A549 (cell line): ENCODE measurements around the gene TP73. TPM values are rescaled to one million over a fixed set of nuclear protein-coding genes. Genes with fewer than 3 reads are reported as not detected.

Experiments used
- ATAC-seq, 2 experiments: fragments of 200-7000 bp in 1 of 2; fragments of >200 bp in 1 of 2; cut with Nextera tagmentation in 1 of 2; cut with Tn5 transposase in 1 of 2; 3 replicates each; pipeline versions ENCODE4 v1.8.0 to v1.9.1; 2018 to 2020; ENCODE audit warnings: mild to moderate bottlenecking in 1 of 2, moderate library complexity in 1 of 2
- CTCF ChIA-PET: fragments of 300-600 bp; sonication (Branson Sonifier 250); formaldehyde crosslinking; extraction: SDS; loops from one replicate; lab custom pipeline; 2021; ENCODE audit warnings: antibody characterized with exemption, inconsistent platforms; lab: Yijun Ruan, JAX
- POLR2A ChIA-PET: fragments of 350-600 bp; formaldehyde crosslinking; extraction: SDS; loops from one replicate; lab custom pipeline; 2021; ENCODE audit warnings: antibody characterized with exemption, inconsistent platforms; lab: Yijun Ruan, JAX
- DNase-seq, 2 experiments: peaks; one replicate each; pipeline versions ENCODE4 v3.0.0 to v3.0.0-alpha.2; 2011 to 2016; ENCODE audit warnings: low read depth in 1 of 2, low spot score in 1 of 2
- FAIRE-seq: peaks from 2 replicates; lab custom pipeline; 2011; peaks lifted over from hg19 to GRCh38; lab: Jason Lieb, UNC
- H3K27ac ChIP-seq, 2 experiments: fragments of >200 bp; sonication (Bioruptor Twin); formaldehyde crosslinking; 3 replicates each; pipeline ENCODE4 v1.5.1; 2016 to 2017
- H3K4me1 ChIP-seq: fragments of >200 bp; sonication (Bioruptor Twin); formaldehyde crosslinking; 3 replicates; pipeline ENCODE4 v1.6.1; 2016
- H3K4me2 ChIP-seq: fragments of >200 bp; sonication (Bioruptor Twin); formaldehyde crosslinking; 3 replicates; pipeline ENCODE4 v1.6.1; 2016
- H3K4me3 ChIP-seq: fragments of >200 bp; sonication (Bioruptor Twin); formaldehyde crosslinking; 3 replicates; pipeline ENCODE4 v1.5.1; 2016
- H3K9me3 ChIP-seq: fragments of >200 bp; sonication (Bioruptor Twin); formaldehyde crosslinking; 3 replicates; pipeline ENCODE4 v1.6.1; 2016
- CHD2 ChIP-seq: fragments of 150-350 bp; IDR thresholded peaks from 2 replicates; pipeline ENCODE4 v1.6.1; 2014; ENCODE audit warnings: low read length; ENCODE audit not compliant: partially characterized antibody
- CHD4 ChIP-seq: fragments of 200-600 bp; sonication (generic); IDR thresholded peaks from 2 replicates; pipeline ENCODE4 v1.6.1; 2016; ENCODE audit warnings: antibody characterized with exemption, mild to moderate bottlenecking, borderline replicate concordance
- EHF ChIP-seq: fragments of 250-450 bp; sonication (Bioruptor Pico); IDR thresholded peaks from 2 replicates; pipeline ENCODE4 v1.5.0; 2020; ENCODE audit warnings: mild to moderate bottlenecking
- FOSB ChIP-seq: fragments of 250-450 bp; sonication (Bioruptor Pico); IDR thresholded peaks from 2 replicates; pipeline ENCODE4 v1.5.0; 2020; ENCODE audit warnings: mild to moderate bottlenecking, moderate library complexity
- FOXS1 ChIP-seq: fragments of 250-450 bp; sonication (Bioruptor Pico); IDR thresholded peaks from 2 replicates; pipeline ENCODE4 v1.5.0; 2020; ENCODE audit warnings: mild to moderate bottlenecking, moderate library complexity
- GATA3 ChIP-seq: IDR thresholded peaks from 2 replicates; pipeline ENCODE4 v1.6.1; 2012; ENCODE audit warnings: borderline replicate concordance
- HDAC2 ChIP-seq: fragments of 200-600 bp; sonication (generic); IDR thresholded peaks from 2 replicates; pipeline ENCODE4 v1.6.1; 2016
- HEYL ChIP-seq: fragments of 250-450 bp; sonication (Bioruptor Pico); IDR thresholded peaks from 2 replicates; pipeline ENCODE4 v1.8.0; 2021; ENCODE audit warnings: mild to moderate bottlenecking, moderate library complexity
- HOXA7 ChIP-seq: fragments of 250-450 bp; sonication (Bioruptor Pico); IDR thresholded peaks from 2 replicates; pipeline ENCODE4 v1.5.0; 2020; ENCODE audit warnings: mild to moderate bottlenecking, moderate library complexity
- HOXB13 ChIP-seq: fragments of 250-450 bp; sonication (Bioruptor Pico); IDR thresholded peaks from 2 replicates; pipeline ENCODE4 v1.5.0; 2020; ENCODE audit warnings: low read depth, mild to moderate bottlenecking, moderate library complexity
- JUNB ChIP-seq: fragments of >200 bp; sonication (Bioruptor Twin); formaldehyde crosslinking; IDR thresholded peaks from 2 replicates; pipeline ENCODE4 v1.6.1; 2016
- MAFK ChIP-seq: fragments of 450-650 bp; IDR thresholded peaks from 2 replicates; pipeline ENCODE4 v1.6.1; 2014; ENCODE audit not compliant: partially characterized antibody
- NR3C1 ChIP-seq: fragments of >200 bp; sonication (Bioruptor Twin); formaldehyde crosslinking; IDR thresholded peaks from 3 replicates; pipeline ENCODE4 v1.6.1; 2017
- POLR2AphosphoS2 ChIP-seq: conservative IDR thresholded peaks from 2 replicates; pipeline ENCODE4 v1.6.1; 2012; ENCODE audit warnings: low read length, improper control_type of control experiment, inconsistent platforms
- RCOR1 ChIP-seq: fragments of 150-350 bp; IDR thresholded peaks from 2 replicates; pipeline ENCODE4 v1.6.1; 2014; ENCODE audit warnings: antibody characterized with exemption, low read length, low read depth
- RNF2 ChIP-seq: fragments of 200-600 bp; sonication (generic); IDR thresholded peaks from 2 replicates; pipeline ENCODE4 v1.6.1; 2016; ENCODE audit warnings: low read depth, mild to moderate bottlenecking, antibody characterized with exemption, moderate library complexity, borderline replicate concordance
- ZC3H11A ChIP-seq: fragments of 450-650 bp; IDR thresholded peaks from 2 replicates; pipeline ENCODE4 v1.6.1; 2014; ENCODE audit warnings: antibody characterized with exemption, mild to moderate bottlenecking
- ZSCAN20 ChIP-seq: fragments of 250-450 bp; sonication (Bioruptor Pico); IDR thresholded peaks from 2 replicates; pipeline ENCODE4 v1.8.0; 2022; ENCODE audit warnings: mild to moderate bottlenecking, moderate library complexity
- WGBS: methylation state at CpG from one replicate; pipeline ENCODE4 v1.1.6; 2017; ENCODE audit errors: missing lambda C conversion rate; 5-methylcytosine and 5-hydroxymethylcytosine counted together
- polyA plus RNA-seq, 4 experiments: library from polyadenylated mRNA; depleted of rRNA in 3 of 4; stranded (reverse); fragments of >200 nt; fragmentation: RNase III in 1 of 4; extraction: RNeasy Plus Mini Kit Qiagen cat#74134 plus additional on column Dnase treatment in 1 of 4; gene quantifications; 2 replicates in 3 of 4; 3 replicates in 1 of 4; pipeline ENCODE4 v1.2.3, GENCODE V29; 2011 to 2017
- TF ChIP-seq, protein P1 (sequence below): IDR thresholded peaks from 2 replicates; pipeline ENCODE4 v1.6.1; 2012
- TF ChIP-seq, protein P2 (sequence below): fragments of 250-450 bp; sonication (Bioruptor Pico); IDR thresholded peaks from 2 replicates; pipeline ENCODE4 v1.5.0; 2020; ENCODE audit warnings: low read depth, mild to moderate bottlenecking, moderate library complexity

TP73 gene
- polyA plus RNA-seq, 2 of the 4 experiments (the other 2 are of a cell fraction) = 0.01 to 0.25 TPM

DNA sequence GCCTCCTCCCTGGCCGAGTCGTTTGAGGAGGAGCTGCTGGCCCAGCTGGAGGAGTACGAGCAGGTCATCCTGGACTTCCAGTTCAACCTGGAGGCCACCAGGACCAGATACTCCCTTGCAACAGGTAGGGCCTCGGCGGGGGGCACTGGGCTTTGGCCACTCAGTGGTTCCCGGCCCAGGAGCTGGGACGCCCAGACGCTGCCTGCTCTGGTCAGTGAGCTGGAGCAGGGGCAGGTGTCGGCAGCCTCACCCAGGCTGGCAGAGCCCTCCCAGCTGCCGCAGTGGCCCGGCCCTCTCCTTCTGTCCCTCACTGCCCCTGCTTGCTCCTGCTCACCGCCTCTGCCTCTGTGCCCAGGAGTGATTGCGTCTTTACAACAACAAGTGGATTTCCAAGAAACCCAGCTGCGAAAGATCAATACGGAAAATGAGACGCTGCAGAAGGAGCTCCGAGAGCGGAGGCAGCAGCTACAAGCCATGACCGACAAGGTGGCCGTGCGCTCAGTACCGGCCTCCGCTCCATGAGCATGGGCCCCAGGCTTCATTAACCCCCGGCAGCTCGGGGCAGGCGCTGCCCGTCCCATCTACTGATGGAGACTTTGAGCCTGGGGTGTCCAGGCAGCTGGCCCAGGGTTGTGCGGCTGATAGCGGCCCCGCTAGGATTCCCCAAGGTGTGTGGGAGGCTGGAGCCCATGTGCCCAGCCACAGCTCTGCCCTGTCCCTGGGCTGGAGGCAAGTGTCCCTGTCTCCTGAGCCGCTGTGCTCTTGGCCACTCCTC is 111.2 kb downstream of the TP73 start:
- TF ChIP-seq, protein P1, sequence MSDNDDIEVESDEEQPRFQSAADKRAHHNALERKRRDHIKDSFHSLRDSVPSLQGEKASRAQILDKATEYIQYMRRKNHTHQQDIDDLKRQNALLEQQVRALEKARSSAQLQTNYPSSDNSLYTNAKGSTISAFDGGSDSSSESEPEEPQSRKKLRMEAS = no peak
- TF ChIP-seq, protein P2, sequence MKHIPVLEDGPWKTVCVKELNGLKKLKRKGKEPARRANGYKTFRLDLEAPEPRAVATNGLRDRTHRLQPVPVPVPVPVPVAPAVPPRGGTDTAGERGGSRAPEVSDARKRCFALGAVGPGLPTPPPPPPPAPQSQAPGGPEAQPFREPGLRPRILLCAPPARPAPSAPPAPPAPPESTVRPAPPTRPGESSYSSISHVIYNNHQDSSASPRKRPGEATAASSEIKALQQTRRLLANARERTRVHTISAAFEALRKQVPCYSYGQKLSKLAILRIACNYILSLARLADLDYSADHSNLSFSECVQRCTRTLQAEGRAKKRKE = no peak
- H3K27ac ChIP-seq = no peak overlapping the region
- no peak overlapping the region for H3K4me2 ChIP-seq
- ATAC-seq (peak in 1 of 2 experiments; percentile 44; a peak in 2 of 6 replicates), FAIRE-seq (no peak), DNase-seq (no peak)
- H3K4me3 ChIP-seq = no peak overlapping the region
- no peaks in the 10 kb centered on the region for H3K4me1 ChIP-seq
- H3K9me3 ChIP-seq = peaks cover 8% of the 10 kb centered on the region; the same call in 1 of the 3 replicates
- WGBS = 66% methylated on average over 28 of the region's 31 CpGs
- POLR2A ChIA-PET = no interaction called here
- CTCF ChIA-PET = no interaction called here

DNA sequence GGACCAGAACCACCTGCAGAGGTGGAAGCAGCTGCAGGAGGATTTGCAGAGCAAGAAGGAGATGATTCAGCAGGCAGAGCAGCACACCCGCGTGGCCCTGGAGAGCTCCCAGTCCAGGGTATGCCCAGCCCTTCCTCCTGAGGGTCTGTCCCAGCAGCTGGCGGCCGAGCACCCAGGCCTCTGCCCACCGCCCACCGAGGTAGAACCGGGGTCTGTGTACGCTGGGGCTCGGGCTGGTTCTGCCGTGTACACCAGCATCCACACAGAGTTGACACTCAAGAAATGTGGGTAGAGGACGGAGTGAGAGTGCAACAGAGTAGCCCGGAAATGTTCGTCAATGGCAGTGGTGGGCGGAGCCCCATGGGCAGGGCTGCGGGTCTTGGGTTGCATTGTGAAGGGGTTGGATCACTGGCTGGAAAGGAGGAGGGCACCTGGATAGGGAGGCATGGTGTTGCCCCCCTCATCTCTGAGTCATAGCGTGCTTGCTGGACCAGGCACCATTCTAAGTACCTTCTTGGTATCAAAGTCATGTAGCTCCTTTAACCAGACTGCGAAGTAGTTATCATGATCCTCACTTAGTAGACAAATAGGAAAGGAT is 115.1 kb downstream of the TP73 start:
- Histone ChIP-seq H3K27ac (no peak overlapping the region), H3K4me1 (peaks cover 4% of the 10 kb centered on the region; the same call in 1 of the 3 replicates), H3K9me3 (no peaks in the 10 kb centered on the region)
- CTCF ChIA-PET = no interaction called here
- ATAC-seq = no peak
- no peak for DNase-seq
- no peak for TF ChIP-seq NR3C1
- TF ChIP-seq CHD2 = no peak
- no peak for TF ChIP-seq HDAC2
- TF ChIP-seq, protein P1 = no peak
- TF ChIP-seq, protein P2 = no peak
- TF ChIP-seq, all 56 proteins: peak for 0
- H3K4me2 ChIP-seq = no peak overlapping the region
- 67% methylated on average over 12 of the region's 17 CpGs for WGBS
- FAIRE-seq = no peak
- no peak overlapping the region for H3K4me3 ChIP-seq
- POLR2A ChIA-PET = no interaction called here

DNA sequence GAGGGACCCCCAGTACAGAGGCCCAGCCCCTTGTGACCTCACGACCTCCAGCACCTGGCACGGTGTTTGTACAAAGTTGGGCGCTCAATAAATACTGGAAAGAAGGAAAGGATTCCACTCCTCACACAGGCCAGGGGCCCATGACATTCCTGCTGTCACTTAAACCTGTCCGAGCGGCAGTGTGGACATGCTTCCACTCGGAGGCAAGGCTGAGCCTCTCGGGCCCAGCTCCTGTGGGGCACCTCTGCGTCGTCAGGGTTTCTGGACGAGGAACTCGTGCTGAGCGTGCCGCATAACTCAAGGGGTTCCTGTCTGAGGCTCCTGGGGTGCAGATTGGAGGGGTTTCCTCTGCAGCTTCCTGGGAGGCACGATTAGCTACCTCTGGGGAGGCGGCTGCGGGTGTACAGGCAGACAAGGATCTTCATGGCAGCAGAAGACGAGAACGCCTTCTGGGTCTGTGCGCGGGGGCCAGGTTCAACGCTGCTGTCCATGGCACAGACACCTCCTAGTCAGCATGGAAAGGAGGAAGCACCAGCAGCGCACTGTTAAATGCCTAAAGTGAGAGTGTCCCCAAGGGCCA is 116.6 kb downstream of the TP73 start:
- H3K9me3 ChIP-seq = no peaks in the 10 kb centered on the region
- POLR2A ChIA-PET = no interaction called here
- no peak for DNase-seq
- CTCF ChIA-PET = interaction anchor here (0.6 to 1.6 kb wide), 4 partner anchors 8 to 73 kb away, joined by 3 to 4 read pairs (median 4); no protein-coding TSS in a partner anchor
- H3K4me2 ChIP-seq = no peak overlapping the region
- no peak overlapping the region for H3K27ac ChIP-seq
- TF ChIP-seq FOXS1 (CRISPR knock-in tag) (no peak), GATA3 (no peak), NR3C1 (no peak), EHF (no peak), HOXA7 (CRISPR knock-in tag) (no peak), RNF2 (no peak), MAFK (no peak), RCOR1 (no peak), ZC3H11A (no peak), JUNB (no peak), POLR2AphosphoS2 (no peak), ZSCAN20 (CRISPR knock-in tag) (no peak), HOXB13 (CRISPR knock-in tag) (no peak), CHD2 (no peak), CHD4 (no peak), FOSB (CRISPR knock-in tag) (no peak), HEYL (CRISPR knock-in tag) (no peak)
- TF ChIP-seq, all 56 proteins: peak for 0
- H3K4me1 ChIP-seq = peaks cover 8% of the 10 kb centered on the region; the same call in 2 of the 3 replicates
- FAIRE-seq (no peak), ATAC-seq (no peak)
- WGBS = 75% methylated on average over 15 of the region's 22 CpGs
- no peak overlapping the region for H3K4me3 ChIP-seq
